MM.1S (cell line): Measurements from ENCODE around the gene CEP85L.

Source experiments
- DNase-seq: peaks from one replicate; pipeline ENCODE4 v3.0.0-alpha.2; 2015
- H2AFZ ChIP-seq: fragments of 300-600 bp; sonication (generic); 2 replicates; pipeline ENCODE4 v1.6.0; 2016; ENCODE audit warnings: antibody characterized with exemption, low read length
- H3F3A ChIP-seq: fragments of 300-600 bp; sonication (generic); 2 replicates; pipeline ENCODE4 v1.6.1; 2016; ENCODE audit warnings: mild to moderate bottlenecking, antibody characterized with exemption, low read length, moderate library complexity, mixed read lengths; ENCODE audit not compliant: insufficient read depth
- H3K27ac ChIP-seq: fragments of 300-600 bp; sonication (generic); 2 replicates; pipeline ENCODE4 v1.5.1; 2016; ENCODE audit warnings: mild to moderate bottlenecking, low read length
- H3K27me3 ChIP-seq: fragments of 300-600 bp; sonication (generic); replicated peaks from 2 replicates; pipeline ENCODE4 v1.6.0; 2016; ENCODE audit warnings: low read length; ENCODE audit not compliant: insufficient read depth
- H3K36me3 ChIP-seq: fragments of 300-600 bp; sonication (generic); replicated peaks from 2 replicates; pipeline ENCODE4 v1.6.1; 2016; ENCODE audit warnings: mild to moderate bottlenecking, low read length, mixed read lengths; ENCODE audit not compliant: insufficient read depth
- H3K4me1 ChIP-seq: fragments of 300-600 bp; sonication (generic); 2 replicates; pipeline ENCODE4 v1.6.1; 2016; ENCODE audit warnings: low read length, mixed read lengths
- H3K4me2 ChIP-seq: fragments of 300-600 bp; sonication (generic); 2 replicates; pipeline ENCODE4 v1.6.0; 2016; ENCODE audit warnings: low read depth, low read length
- H3K4me3 ChIP-seq: fragments of 300-600 bp; sonication (generic); 2 replicates; pipeline ENCODE4 v1.5.1; 2016; ENCODE audit warnings: low read length, mixed read lengths
- H3K79me2 ChIP-seq: fragments of 300-600 bp; sonication (generic); 2 replicates; pipeline ENCODE4 v1.6.1; 2016; ENCODE audit warnings: mixed run types, low read length, mixed read lengths
- H3K9ac ChIP-seq: fragments of 300-600 bp; sonication (generic); 2 replicates; pipeline ENCODE4 v1.6.1; 2016; ENCODE audit warnings: low read length, mixed read lengths
- H3K9me2 ChIP-seq: fragments of 300-600 bp; sonication (generic); replicated peaks from 2 replicates; pipeline ENCODE4 v1.6.1; 2016; ENCODE audit warnings: mild to moderate bottlenecking, low read length, mixed read lengths; ENCODE audit not compliant: insufficient read depth
- H3K9me3 ChIP-seq: fragments of 300-600 bp; sonication (generic); replicated peaks from 2 replicates; pipeline ENCODE4 v1.6.1; 2016; ENCODE audit warnings: mild to moderate bottlenecking, low read length, mixed read lengths; ENCODE audit not compliant: insufficient read depth
- H4K20me1 ChIP-seq: fragments of 300-600 bp; sonication (generic); 2 replicates; pipeline ENCODE4 v1.6.1; 2016; ENCODE audit warnings: mild to moderate bottlenecking, low read length, moderate library complexity, mixed read lengths; ENCODE audit not compliant: insufficient read depth
- EZH2 ChIP-seq: fragments of 300-600 bp; sonication (generic); optimal IDR thresholded peaks from 2 replicates; pipeline ENCODE3; 2017; ENCODE audit warnings: low read depth, mild to moderate bottlenecking, antibody characterized with exemption, low read length, mixed read lengths
- EZH2phosphoT487 ChIP-seq: fragments of 300-600 bp; sonication (generic); IDR thresholded peaks from 2 replicates; pipeline ENCODE4 v1.6.1; 2018; ENCODE audit warnings: antibody characterized with exemption, low read length
- TF ChIP-seq, protein P1 (sequence below): fragments of 300-600 bp; sonication (generic); IDR thresholded peaks from 2 replicates; pipeline ENCODE4 v1.5.1; 2016; ENCODE audit warnings: antibody characterized with exemption, low read length, mixed read lengths

CEP85L gene

DNA sequence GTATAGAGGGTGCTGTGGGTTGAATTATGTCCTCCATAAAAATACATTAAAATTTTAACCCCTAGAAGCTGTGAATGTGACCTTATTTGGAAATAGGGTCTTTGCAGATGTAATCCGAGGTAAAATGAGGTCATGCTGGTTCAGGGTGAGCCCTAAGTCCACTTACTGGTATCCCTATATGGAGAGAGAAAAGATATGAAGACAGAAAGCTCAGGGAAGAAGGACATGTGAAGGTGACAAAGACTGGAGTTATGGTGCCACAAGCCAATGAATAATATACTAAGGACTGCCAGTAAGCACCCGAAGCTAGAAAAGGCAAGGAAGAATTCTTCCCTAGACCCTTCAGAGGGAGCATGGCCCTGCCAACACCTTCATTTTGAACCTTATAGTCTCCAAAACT is 53.1 kb downstream of the CEP85L start:
- Histone ChIP-seq H3K4me2 (no peak overlapping the region), H3F3A (no peaks in the 10 kb centered on the region), H3K27ac (no peak overlapping the region), H3K36me3 (no peaks in the 10 kb centered on the region), H3K27me3 (no peaks in the 10 kb centered on the region), H3K9me2 (no peaks in the 10 kb centered on the region), H3K9ac (no peak overlapping the region), H3K4me1 (no peaks in the 10 kb centered on the region), H3K9me3 (no peaks in the 10 kb centered on the region), H3K79me2 (no peaks in the 10 kb centered on the region), H2AFZ (no peak overlapping the region), H4K20me1 (no peaks in the 10 kb centered on the region), H3K4me3 (no peak overlapping the region)
- TF ChIP-seq EZH2 (no peak), EZH2phosphoT487 (no peak)
- TF ChIP-seq, protein P1, sequence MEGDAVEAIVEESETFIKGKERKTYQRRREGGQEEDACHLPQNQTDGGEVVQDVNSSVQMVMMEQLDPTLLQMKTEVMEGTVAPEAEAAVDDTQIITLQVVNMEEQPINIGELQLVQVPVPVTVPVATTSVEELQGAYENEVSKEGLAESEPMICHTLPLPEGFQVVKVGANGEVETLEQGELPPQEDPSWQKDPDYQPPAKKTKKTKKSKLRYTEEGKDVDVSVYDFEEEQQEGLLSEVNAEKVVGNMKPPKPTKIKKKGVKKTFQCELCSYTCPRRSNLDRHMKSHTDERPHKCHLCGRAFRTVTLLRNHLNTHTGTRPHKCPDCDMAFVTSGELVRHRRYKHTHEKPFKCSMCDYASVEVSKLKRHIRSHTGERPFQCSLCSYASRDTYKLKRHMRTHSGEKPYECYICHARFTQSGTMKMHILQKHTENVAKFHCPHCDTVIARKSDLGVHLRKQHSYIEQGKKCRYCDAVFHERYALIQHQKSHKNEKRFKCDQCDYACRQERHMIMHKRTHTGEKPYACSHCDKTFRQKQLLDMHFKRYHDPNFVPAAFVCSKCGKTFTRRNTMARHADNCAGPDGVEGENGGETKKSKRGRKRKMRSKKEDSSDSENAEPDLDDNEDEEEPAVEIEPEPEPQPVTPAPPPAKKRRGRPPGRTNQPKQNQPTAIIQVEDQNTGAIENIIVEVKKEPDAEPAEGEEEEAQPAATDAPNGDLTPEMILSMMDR: no peak
- DNase-seq: no peak

GRCh38 chr6:118597636-118598035 is 53.8 kb downstream of the CEP85L start:
- Histone ChIP-seq H3K4me2 (no peak overlapping the region), H2AFZ (no peak overlapping the region), H4K20me1 (no peaks in the 10 kb centered on the region), H3K4me1 (no peaks in the 10 kb centered on the region), H3K36me3 (no peaks in the 10 kb centered on the region), H3K4me3 (no peak overlapping the region), H3K27me3 (no peaks in the 10 kb centered on the region), H3K9ac (no peak overlapping the region), H3K9me3 (no peaks in the 10 kb centered on the region), H3K9me2 (no peaks in the 10 kb centered on the region), H3K27ac (no peak overlapping the region), H3K79me2 (no peaks in the 10 kb centered on the region), H3F3A (no peaks in the 10 kb centered on the region)
- no peak for DNase-seq
- TF ChIP-seq, protein P1: no peak
- no peak for TF ChIP-seq EZH2phosphoT487
- TF ChIP-seq EZH2: no peak

DNA sequence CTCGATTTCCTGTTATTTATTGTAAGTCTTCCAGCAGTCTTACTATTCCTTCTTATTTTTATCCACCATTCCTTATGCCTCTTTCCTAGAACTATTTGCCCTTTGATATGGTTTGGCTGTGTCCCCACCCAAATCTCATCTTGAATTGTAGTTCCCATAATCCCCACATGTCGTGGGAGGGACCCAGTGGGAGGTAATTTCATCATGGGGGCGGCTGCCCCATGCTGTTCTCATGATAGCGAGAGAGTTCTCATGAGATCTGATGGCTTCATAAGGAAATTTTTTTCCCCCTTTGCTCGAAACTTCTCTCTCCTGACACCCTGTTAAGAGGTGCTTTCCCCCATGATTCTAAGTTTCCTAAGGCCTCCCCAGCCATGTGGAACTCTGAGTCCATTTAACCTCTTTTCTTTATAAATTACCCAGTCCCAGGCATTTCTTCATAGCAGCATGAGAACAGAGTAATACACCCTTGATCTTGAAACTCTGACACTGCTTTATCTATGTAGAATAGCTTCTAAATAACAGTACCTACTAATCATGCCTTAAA is 54.5 kb downstream of the CEP85L start:
- DNase-seq: no peak
- Histone ChIP-seq H3K4me2 (no peak overlapping the region), H3K4me1 (no peaks in the 10 kb centered on the region), H3F3A (no peaks in the 10 kb centered on the region), H2AFZ (no peak overlapping the region), H3K9me2 (no peaks in the 10 kb centered on the region), H3K4me3 (no peak overlapping the region), H3K79me2 (no peaks in the 10 kb centered on the region), H3K27me3 (no peaks in the 10 kb centered on the region), H3K36me3 (no peaks in the 10 kb centered on the region), H3K9me3 (no peaks in the 10 kb centered on the region), H3K9ac (no peak overlapping the region), H3K27ac (no peak overlapping the region), H4K20me1 (no peaks in the 10 kb centered on the region)
- TF ChIP-seq EZH2 (no peak), EZH2phosphoT487 (no peak)

DNA sequence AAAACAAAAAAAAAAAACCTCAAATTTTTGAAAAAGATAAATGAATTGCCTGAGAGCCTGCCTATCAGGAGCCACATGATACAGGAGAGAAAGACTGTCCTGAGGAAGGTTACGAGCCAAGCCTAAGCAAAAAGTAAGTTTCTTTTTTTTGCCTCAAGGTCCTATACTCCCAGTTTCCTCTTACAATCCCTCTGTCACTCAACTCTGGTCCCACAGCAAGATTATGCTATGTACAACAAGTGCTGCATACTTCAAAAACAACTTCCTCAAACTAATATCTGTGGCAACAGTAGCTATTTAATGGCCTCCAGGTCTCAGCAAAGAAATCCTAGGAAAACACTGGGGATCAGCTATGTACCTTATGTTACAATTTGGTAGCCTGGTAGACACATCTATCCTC is 56.5 kb downstream of the CEP85L start:
- Histone ChIP-seq H3K27me3 (no peaks in the 10 kb centered on the region), H3K27ac (no peak overlapping the region), H3K9me2 (no peaks in the 10 kb centered on the region), H2AFZ (no peak overlapping the region), H3F3A (no peaks in the 10 kb centered on the region), H3K4me2 (no peak overlapping the region), H3K4me3 (no peak overlapping the region), H4K20me1 (no peaks in the 10 kb centered on the region), H3K36me3 (no peaks in the 10 kb centered on the region), H3K9me3 (no peaks in the 10 kb centered on the region), H3K9ac (no peak overlapping the region), H3K79me2 (no peaks in the 10 kb centered on the region), H3K4me1 (no peaks in the 10 kb centered on the region)
- TF ChIP-seq EZH2phosphoT487 (no peak), EZH2 (no peak)
- TF ChIP-seq, protein P1: no peak
- DNase-seq: no peak
